Measurements from ENCODE around the gene MRPS9. TPM values are rescaled to one million over a fixed set of nuclear protein-coding genes. Genes with fewer than 3 reads are reported as not detected.

The MRPS9 gene
- total RNA-seq, 2 donors from 2014 or later, result 12.2 to 13.2 TPM

GRCh38 chr2:105073591-105073990 is 35.7 kb downstream of the MRPS9 start:
- Histone ChIP-seq H3K27me3 (no peaks in the 10 kb centered on the region), H3K4me3 (no peak overlapping the region), H3K27ac (no peak overlapping the region), H3K4me1 (no peaks in the 10 kb centered on the region), H3K36me3 (replicated peaks in 1 of 2; ENCODE audit: insufficient read depth in 1 of 2, low read depth in 2 of 2) (no peaks in the 10 kb centered on the region), H3K9me3 (no peaks in the 10 kb centered on the region)
- 78 to 96% methylated on average over 4 of the region's 4 CpGs for WGBS, 2 donors
- TF ChIP-seq CTCF (IDR thresholded peaks at IDR 0.05), result no peak
- no peak for TF ChIP-seq POLR2A (IDR thresholded peaks at IDR 0.05)
- no peak for ATAC-seq
- intact Hi-C loops (cut with DNase I), result no loop called here
- no peak for DNase-seq

GRCh38 chr2:105076121-105076520 is 38.3 kb downstream of the MRPS9 start:
- Histone ChIP-seq H3K4me1 (peaks cover 7% of the 10 kb centered on the region), H3K4me3 (no peak overlapping the region), H3K27me3 (no peaks in the 10 kb centered on the region), H3K36me3 (replicated peaks in 1 of 2; ENCODE audit: insufficient read depth in 1 of 2, low read depth in 2 of 2) (no peaks in the 10 kb centered on the region), H3K9me3 (no peaks in the 10 kb centered on the region), H3K27ac (no peak overlapping the region)
- TF ChIP-seq POLR2A (IDR thresholded peaks at IDR 0.05) (no peak), CTCF (IDR thresholded peaks at IDR 0.05) (no peak)
- ATAC-seq, result no peak
- 93 to 94% methylated on average over 3 of the region's 3 CpGs for WGBS, 2 donors
- intact Hi-C loops (cut with DNase I), result no loop called here
- no peak for DNase-seq

GRCh38 chr2:105078906-105079495 is 41.1 kb downstream of the MRPS9 start:
- intact Hi-C loops (cut with DNase I), result no loop called here
- 88 to 90% methylated on average over 10 of the region's 10 CpGs for WGBS, 2 donors
- TF ChIP-seq POLR2A (IDR thresholded peaks at IDR 0.05), result no peak
- no peak for TF ChIP-seq CTCF (IDR thresholded peaks at IDR 0.05)
- H3K4me3 ChIP-seq, result no peak overlapping the region
- H3K9me3 ChIP-seq, result no peaks in the 10 kb centered on the region
- H3K27me3 ChIP-seq, result no peaks in the 10 kb centered on the region
- no peak for ATAC-seq
- no peak overlapping the region for H3K27ac ChIP-seq
- no peak for DNase-seq
- peaks cover 19% of the 10 kb centered on the region for H3K4me1 ChIP-seq
- H3K36me3 ChIP-seq (replicated peaks in 1 of 2; ENCODE audit: insufficient read depth in 1 of 2, low read depth in 2 of 2), result no peaks in the 10 kb centered on the region

- DNase-seq (no peak), ATAC-seq (no peak)
- Histone ChIP-seq H3K27ac (peak overlapping the region in 1 of 4 donors; percentile 18), H3K4me1 (peaks cover 19% of the 10 kb centered on the region), H3K27me3 (no peaks in the 10 kb centered on the region), H3K9me3 (no peaks in the 10 kb centered on the region), H3K4me3 (no peak overlapping the region), H3K36me3 (replicated peaks in 1 of 2; ENCODE audit: insufficient read depth in 1 of 2, low read depth in 2 of 2) (no peaks in the 10 kb centered on the region)
- intact Hi-C loops (cut with DNase I), result no loop called here
- TF ChIP-seq CTCF (IDR thresholded peaks at IDR 0.05) (no peak), POLR2A (IDR thresholded peaks at IDR 0.05) (no peak)
Observed at GRCh38 chr2:105080461-105080860, 42.6 kb downstream of the MRPS9 start.

- Histone ChIP-seq H3K9me3 (no peaks in the 10 kb centered on the region), H3K27ac (peak overlapping the region in 1 of 4 donors; percentile 18), H3K27me3 (no peaks in the 10 kb centered on the region), H3K4me1 (peaks cover 19% of the 10 kb centered on the region), H3K36me3 (replicated peaks in 1 of 2; ENCODE audit: insufficient read depth in 1 of 2, low read depth in 2 of 2) (no peaks in the 10 kb centered on the region), H3K4me3 (no peak overlapping the region)
- TF ChIP-seq CTCF (IDR thresholded peaks at IDR 0.05) (peak in 1 of 7 experiments; percentile 2), POLR2A (IDR thresholded peaks at IDR 0.05) (no peak)
- DNase-seq (peak in 1 of 4 donors; percentile 14), ATAC-seq (peak; percentile 84)
- 22 to 29% methylated on average over 20 of the region's 20 CpGs for WGBS, 2 donors
- intact Hi-C loops (cut with DNase I), result no loop called here
Observed at GRCh38 chr2:105081006-105081601, 43.2 kb downstream of the MRPS9 start.
